NCI-H1092 treated with DMSO at 0.1 percent for 48 hours (cell line): ENCODE data around the gene STK24.

Experiments
- DNase-seq: peaks from one replicate; lab custom pipeline; 2025; lab: John Stamatoyannopoulos, UW

Gene STK24

DNA sequence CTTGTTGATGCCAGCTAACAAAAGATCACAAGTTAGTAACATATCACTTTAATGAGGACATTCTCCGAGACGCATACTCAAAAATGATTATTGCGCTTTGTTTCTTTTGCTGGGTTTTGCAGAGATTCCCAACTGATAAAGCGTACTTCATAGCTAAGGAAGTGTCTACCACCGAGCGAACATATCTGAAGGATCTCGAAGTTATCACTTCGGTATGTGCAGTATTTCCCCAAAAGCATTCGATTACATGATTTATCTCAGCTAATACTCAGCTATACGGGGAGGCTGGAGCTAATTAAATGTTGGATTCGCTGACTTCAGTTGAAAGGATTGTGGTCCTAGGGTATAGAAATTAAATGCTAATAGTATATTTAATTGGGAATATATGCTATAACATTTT lies 166.3 kb downstream of the STK24 start:
- no peak for DNase-seq

DNA sequence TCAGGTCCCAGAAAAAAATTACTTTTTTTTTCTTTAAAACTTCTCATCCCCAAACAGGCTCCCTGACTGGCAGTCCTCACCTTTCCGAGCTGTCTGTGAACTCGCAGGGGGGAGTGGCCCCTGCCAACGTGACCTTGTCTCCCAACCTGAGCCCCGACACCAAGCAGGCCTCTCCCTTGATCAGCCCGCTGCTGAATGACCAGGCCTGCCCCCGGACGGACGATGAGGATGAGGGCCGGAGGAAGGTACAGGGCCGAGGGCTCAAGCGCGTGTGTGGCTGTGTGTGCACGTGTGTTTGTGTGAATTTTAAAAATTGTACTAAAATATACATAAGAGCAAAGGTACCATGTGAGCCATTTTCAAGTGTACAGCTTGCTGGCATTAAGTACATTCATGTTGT lies 167.6 kb downstream of the STK24 start:
- no peak for DNase-seq

DNA sequence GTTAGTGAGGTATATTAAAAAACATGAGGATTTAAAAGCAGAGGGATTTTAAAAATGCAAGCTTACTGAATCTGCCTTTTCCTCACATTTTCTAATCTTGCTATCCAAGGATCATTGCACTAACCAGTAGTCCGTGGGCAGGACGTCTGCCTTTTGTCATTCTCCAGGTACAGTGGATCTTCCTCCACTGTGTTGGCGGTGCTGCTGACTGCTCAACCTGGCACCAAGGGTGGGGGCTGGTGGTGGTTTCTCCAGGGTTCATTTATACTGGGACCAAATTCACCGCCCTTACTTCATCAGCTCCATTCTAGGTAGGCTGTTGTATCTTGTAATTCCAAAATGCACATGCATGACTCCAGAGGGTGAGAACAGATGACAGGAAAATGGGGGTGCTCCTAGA lies 169.3 kb downstream of the STK24 start:
- no peak for DNase-seq

DNA sequence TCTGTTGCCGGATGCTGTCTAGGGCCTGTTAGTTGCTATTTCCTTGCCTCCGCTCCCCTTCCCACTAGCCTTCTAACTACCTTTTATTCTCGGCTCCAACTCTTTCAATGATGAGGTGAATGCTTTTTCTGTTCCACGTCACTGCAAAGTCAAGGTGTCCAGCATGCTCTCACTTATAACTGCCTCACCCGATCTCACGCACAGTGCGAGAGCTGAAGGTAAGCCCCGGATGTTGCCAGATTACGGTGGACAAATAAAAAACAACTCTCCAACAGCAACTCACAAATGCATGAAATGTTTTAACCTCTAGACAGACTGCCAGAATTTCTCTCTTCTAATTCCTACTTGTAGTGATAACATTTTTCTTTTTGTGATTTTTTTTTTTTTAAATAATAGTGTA lies 169.9 kb downstream of the STK24 start:
- no peak for DNase-seq

DNA sequence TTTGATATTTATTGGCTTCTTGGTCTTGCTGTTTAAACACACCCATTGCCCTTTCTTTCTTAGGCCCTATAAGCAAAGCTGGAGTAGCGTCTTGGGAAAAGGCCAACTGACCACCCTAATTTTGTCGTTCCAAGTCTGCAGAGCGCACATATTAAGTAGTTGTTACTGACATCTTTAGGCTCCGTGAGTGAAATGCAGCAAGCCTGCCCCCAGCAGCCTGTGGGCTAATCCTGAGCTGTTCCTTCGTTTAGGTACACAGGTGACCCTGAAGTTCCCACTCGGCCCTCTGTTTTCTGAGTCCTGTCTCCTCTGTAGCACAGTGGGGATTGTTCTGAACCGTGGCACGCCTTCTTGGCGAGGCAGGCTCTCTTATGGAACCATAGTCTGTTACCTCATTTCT lies 170.5 kb downstream of the STK24 start:
- DNase-seq, result no peak

DNA sequence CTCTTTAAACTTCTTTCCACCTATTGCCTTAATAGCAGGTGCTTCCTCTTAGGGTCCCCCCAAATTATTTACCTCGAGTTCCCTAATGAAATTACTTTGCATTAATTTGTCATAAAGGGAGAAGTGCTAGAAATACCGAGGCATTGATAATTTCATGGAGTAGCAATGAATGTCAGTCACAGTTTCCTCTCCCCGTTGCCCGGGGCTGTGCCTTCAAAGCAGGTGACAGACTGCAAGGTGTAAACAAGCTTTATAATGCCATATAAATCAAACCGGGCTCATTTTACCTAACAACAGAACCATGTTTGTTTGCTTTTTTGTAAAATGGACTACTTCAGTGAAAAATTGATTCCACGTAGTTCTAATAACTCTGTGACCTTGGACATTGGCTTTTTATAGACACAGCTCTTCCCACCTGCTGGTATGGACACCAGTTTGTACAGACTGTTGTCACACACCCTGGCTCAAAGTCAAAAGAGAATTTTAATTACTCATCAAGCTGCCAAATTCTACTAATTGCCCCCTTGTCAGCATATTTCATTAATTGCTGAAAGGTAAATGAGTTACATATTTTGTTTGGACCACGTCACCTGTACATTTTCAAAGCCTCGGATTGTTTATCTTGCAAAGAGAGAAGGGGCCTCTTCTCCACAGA lies 171.1 kb downstream of the STK24 start:
- DNase-seq, result peak; percentile 71

DNA sequence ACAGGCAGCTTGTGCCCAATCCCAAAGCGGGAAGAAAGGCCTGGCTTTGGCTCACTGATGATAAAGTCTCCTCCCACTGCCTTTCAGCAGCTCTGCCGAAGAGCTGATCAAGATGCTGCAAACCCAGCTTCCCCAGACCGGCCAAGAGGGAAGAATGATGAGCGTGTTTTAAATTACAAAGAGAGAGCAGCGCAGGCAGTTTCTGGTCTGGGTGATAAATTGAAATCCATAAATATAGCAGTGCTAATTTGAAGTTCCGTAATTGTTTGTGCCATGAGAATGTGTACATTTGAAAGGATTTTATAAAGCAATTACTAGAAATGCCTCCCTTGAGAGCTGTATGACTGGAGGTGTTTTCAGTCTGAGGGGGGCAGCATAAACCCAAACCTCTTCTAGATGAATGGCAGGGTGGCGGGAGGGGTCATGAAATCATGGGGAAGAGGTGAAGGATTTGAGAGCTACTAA lies 171.8 kb downstream of the STK24 start:
- DNase-seq, result peak; percentile 71

DNA sequence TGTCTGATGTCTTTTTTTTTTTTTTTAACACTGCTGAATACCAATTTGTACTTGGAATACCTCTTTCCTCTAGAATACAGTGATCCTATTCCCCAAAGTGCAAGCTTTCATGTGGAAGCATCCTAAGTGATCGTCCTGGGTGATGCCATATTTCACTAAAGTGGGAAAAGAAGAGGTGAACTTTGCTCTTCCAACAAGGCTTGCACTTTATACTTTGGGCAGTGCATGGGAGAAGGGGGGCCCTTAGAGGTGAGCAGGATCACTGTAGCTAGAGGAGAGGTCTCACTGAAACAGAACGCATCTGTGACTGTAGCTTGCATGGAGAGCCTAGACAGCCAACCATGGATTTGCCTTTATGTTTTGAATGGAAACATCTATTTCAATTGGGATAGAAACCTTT lies 173.8 kb downstream of the STK24 start:
- DNase-seq, result no peak

DNA sequence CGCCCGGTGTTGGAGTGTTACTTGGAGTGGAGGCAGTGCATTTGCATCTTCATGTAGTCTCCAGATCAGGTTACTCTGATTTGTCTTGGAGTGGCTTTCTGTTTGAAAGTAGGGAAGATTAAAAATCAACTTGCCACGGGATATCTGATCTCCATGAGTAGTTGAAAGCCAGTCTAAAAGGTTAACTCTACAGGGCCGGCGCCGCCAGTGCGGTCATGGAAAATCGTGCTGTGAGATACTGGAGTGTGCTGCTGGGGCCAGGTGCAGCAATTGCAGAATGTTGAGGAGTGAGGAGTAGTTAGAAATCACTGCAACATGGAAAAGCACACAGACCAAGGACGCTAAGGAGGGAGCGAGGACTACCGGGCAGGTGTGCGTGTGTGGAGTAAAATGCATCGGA lies 175.0 kb downstream of the STK24 start:
- DNase-seq, result no peak

DNA sequence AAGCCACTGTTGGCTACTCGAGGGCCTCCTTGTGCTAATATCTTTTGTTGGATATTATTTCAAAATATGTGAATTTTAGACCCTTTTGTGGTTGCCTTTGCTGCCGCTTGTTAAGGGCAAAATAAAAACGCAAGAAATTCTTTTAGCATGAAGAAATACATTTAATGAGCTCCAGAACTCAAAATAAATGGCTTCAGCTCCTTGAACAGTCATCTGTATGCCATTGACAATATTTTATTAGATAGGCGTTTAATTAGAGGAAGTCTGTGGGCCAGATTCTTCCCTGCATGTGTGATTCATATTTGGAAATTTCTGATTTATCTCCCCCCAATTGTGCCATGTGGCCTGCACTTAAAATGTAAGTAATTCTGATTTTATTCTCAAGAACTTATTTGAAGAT lies 177.2 kb downstream of the STK24 start:
- DNase-seq, result no peak

DNA sequence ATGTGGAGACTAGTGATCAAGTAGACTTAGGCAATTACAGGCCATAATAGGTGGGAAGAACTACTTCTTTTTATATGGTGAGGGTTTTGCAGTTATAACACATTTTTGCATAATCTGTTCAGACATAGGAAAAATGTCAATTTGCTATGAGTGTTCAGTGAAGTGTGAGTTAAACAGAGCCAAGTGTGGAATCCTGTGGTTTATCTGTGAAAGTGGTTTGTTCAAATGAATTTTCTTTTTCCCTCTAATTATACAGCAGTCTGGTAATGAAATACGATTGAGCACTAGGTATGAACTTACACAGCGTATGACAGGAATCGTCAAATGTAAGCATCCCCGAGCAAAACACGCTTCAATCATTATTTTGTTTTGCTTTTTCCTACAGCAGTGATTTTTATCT lies 178.3 kb downstream of the STK24 start:
- no peak for DNase-seq

DNA sequence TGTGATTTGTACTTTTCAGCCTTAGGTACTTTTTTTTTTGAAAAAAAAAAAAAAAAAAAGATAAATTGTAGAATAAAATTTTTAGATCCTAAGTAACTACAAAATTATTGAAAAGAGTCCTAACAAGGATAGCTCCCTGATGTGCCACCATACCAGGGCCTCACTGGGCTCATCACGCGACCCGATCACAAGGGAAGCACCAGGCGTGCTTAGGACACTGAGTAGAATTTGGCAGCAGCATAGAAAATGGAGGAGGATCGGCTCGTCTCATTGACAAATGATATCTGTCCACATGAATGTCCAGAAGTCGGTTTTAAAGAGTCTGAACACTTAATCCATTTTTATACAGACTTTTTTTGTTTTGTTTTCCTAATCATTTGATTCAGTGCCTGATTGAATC lies 179.0 kb downstream of the STK24 start:
- DNase-seq, result no peak

DNA sequence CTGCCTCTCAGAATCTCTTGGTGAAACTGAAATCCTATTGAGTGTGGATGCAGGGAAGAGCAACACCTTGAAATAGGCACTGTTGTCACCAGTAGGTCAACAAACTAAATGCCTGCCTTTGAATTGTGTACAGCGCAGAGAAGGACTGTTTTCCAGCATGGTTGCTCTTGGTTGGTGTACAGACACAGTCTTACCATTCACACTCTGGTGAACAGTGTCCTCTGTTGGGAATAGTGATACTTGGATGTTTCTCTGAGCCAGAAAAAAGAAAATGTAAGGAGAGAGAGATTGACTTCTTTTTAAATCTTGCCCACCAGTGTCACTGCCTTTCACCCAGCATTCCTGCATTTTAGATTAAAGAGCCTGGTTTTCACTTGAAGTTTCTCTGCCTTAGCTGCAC lies 179.7 kb downstream of the STK24 start:
- no peak for DNase-seq

DNA sequence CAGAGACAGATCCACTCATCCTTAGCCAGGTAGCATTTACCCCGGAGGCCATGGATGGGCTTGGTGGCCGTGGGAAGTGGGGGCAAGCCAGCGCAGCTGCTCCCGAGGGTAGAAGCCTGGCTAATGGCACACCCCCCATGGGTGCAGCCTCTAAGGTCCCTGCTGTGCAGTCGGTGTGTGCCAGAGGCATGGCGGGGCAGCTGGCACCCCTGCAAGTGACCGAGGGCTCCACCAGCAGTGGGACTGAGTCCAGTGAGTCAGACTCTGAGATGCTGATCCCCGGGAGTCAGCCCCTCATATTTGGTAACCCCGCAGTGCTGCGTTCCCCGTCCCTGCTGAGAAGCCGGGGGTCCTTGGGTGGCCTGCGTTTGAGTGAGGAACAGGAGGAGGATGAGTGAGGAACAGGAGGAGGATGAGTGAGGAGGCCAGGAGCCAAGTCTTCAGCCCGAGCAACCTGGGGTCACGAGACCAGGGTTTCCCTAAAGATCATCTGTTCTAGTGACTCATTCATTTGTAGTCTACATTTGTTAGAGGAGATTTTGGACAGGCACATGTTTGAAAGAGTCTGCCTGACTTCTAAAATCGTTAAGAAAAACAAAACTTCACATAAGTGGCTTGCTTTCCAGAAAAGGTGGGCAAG lies 180.7 kb downstream of the STK24 start:
- DNase-seq, result peak; percentile 16
